ENCODE measurements around the gene MRPL37. TPM values are rescaled to one million over a fixed set of nuclear protein-coding genes. Genes with fewer than 3 reads are reported as not detected.

The MRPL37 gene
- total and polyA plus RNA-seq, 9 donors = 36.2 to 86.6 (median 47.9) TPM

DNA sequence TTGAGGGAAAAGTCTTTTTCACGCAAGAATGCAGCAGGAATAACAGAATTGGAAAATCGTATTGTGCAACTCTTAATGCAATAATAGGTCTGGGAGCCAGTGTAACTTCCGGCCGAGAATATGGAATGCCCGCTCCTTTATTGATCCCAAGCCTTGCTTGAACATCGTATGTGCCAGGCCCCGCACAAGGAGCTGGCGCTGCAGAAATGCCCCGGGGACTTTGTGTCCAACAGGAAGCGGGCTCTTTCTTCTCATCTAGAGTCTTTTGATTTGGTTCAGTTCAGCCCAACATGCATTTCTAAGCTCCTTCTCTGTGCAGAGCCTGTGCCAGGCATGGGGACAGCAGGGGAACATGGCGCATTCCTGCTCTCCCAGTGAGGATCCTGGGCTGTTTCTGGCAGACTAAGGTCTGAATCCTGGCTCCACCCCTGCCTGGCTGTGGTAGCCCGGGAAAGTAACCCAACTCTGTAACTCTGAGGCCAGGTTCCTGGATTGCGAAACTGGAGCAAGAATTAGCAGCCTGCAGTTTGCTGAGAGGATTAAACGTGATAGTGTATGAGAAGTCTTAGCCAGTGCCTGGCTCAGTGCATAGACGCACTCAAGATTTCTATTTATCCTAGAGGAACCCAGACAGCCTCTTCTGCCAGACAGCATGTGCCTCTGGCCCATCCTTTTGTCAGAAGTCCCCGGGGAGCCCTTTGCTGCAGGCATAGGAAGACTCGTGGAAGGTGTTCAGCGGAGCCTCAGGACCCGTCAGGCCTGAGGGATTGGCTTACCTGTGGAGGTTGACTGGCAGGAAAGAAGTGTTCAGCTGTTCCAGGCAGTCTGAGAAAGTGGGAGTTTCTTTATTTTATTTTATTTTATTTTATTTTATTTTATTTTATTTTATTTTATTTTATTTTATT is 46.2 kb upstream of the MRPL37 start:
- 54 to 60% (median 57%) methylated on average over 19 of the region's 19 CpGs for WGBS, 3 donors
- intact Hi-C loops (cut with DNase I) = no loop called here
- H3K27ac ChIP-seq = no peak overlapping the region

DNA sequence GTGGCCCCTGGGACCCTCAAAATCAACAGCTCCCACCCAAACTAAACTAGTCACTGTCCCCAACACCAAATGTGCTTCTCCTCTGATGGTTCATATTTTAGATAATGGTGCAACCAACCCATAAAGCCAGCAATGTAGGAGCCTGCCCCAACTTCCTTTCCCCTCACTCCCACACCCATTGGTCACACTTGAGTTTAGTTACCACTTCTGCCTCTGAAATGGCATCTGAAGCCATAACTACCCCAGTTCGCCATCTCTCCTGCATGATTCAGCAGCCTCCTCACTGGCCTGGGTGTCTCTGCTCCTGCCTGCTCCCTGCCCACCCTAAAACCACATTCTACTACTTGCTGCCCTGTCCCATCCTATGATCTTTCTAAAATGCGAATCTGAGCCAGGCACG is 43.8 kb upstream of the MRPL37 start:
- no peak overlapping the region for H3K4me3 ChIP-seq
- H3K27ac ChIP-seq = no peak overlapping the region
- no peak for DNase-seq
- no peaks in the 10 kb centered on the region for H3K9me3 ChIP-seq
- TF ChIP-seq EP300 (IDR thresholded peaks at IDR 0.05) = no peak
- TF ChIP-seq, protein P1, sequence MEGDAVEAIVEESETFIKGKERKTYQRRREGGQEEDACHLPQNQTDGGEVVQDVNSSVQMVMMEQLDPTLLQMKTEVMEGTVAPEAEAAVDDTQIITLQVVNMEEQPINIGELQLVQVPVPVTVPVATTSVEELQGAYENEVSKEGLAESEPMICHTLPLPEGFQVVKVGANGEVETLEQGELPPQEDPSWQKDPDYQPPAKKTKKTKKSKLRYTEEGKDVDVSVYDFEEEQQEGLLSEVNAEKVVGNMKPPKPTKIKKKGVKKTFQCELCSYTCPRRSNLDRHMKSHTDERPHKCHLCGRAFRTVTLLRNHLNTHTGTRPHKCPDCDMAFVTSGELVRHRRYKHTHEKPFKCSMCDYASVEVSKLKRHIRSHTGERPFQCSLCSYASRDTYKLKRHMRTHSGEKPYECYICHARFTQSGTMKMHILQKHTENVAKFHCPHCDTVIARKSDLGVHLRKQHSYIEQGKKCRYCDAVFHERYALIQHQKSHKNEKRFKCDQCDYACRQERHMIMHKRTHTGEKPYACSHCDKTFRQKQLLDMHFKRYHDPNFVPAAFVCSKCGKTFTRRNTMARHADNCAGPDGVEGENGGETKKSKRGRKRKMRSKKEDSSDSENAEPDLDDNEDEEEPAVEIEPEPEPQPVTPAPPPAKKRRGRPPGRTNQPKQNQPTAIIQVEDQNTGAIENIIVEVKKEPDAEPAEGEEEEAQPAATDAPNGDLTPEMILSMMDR (IDR thresholded peaks at IDR 0.05) = no peak
- no peak for TF ChIP-seq POLR2A (IDR thresholded peaks at IDR 0.05)
- no peaks in the 10 kb centered on the region for H3K27me3 ChIP-seq
- intact Hi-C loops (cut with DNase I) = no loop called here
- 91 to 93% (median 92%) methylated on average over 3 of the region's 3 CpGs for WGBS, 3 donors
- no peaks in the 10 kb centered on the region for H3K4me1 ChIP-seq (ENCODE audit: insufficient read depth)
- H3K36me3 ChIP-seq = no peaks in the 10 kb centered on the region

More for the DNA sequence above, 46.2 kb upstream of the MRPL37 start:
- Histone ChIP-seq H3K36me3 (no peaks in the 10 kb centered on the region), H3K4me1 (ENCODE audit: insufficient read depth) (no peaks in the 10 kb centered on the region), H3K4me3 (no peak overlapping the region), H3K27me3 (no peaks in the 10 kb centered on the region), H3K9me3 (no peaks in the 10 kb centered on the region)
- DNase-seq = peak in 4 of 5 donors; percentile 33 to 74 (median 53)
- TF ChIP-seq, protein P1 (IDR thresholded peaks at IDR 0.05) = no peak
- TF ChIP-seq POLR2A (IDR thresholded peaks at IDR 0.05) (no peak), EP300 (IDR thresholded peaks at IDR 0.05) (no peak)

DNA sequence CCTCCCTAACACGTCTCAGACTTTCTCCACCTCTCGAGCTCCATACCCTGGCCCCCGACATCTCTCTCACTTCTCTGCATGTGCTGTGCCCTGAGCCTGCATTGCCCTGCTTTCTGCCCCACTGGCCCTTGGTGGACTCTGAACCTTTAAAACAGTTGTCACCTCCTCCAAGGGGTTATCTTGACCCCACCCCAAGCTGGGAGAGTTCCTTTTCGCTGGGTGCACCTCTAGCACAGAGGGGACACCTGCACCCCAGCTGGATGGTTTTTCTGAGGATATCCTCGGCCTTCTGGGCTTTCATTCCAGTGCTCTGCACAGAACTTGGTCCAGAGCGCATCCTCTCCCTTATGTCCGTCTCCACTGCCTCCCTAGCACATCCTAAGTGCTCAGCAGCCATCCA is 43.0 kb upstream of the MRPL37 start:
- Histone ChIP-seq H3K27me3 (no peaks in the 10 kb centered on the region), H3K27ac (no peak overlapping the region), H3K9me3 (no peaks in the 10 kb centered on the region), H3K36me3 (no peaks in the 10 kb centered on the region), H3K4me1 (ENCODE audit: insufficient read depth) (no peaks in the 10 kb centered on the region), H3K4me3 (no peak overlapping the region)
- intact Hi-C loops (cut with DNase I) = no loop called here
- WGBS, 3 donors = 91 to 95% (median 94%) methylated on average over 7 of the region's 7 CpGs
- TF ChIP-seq, protein P1 (IDR thresholded peaks at IDR 0.05) = no peak
- TF ChIP-seq POLR2A (IDR thresholded peaks at IDR 0.05) (no peak), EP300 (IDR thresholded peaks at IDR 0.05) (no peak)
- DNase-seq = no peak

DNA sequence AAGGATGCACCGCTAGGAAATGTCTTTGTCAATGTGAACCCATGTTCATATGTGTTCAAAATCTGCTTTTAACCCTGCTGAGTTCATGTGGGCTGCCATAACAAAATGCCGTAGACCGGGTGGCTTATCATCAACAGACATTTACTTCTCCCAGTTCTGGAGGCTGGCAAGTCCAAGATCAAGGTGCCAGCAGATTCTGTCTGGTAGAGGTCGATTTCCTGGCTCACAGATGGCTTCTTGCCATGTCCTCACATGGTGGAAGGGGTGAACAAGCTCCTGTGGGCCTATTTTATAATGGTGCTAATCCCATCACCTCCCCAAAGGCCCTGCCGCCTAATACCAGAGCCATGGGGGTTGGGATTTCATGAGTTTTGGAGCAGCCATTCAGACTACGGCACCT is 42.6 kb upstream of the MRPL37 start:
- no peak for TF ChIP-seq EP300 (IDR thresholded peaks at IDR 0.05)
- TF ChIP-seq POLR2A (IDR thresholded peaks at IDR 0.05) = no peak
- TF ChIP-seq, protein P1 (IDR thresholded peaks at IDR 0.05) = no peak
- Histone ChIP-seq H3K9me3 (no peaks in the 10 kb centered on the region), H3K4me3 (no peak overlapping the region), H3K4me1 (ENCODE audit: insufficient read depth) (no peaks in the 10 kb centered on the region), H3K36me3 (no peaks in the 10 kb centered on the region), H3K27ac (no peak overlapping the region), H3K27me3 (no peaks in the 10 kb centered on the region)
- WGBS, 3 donors = 87 to 97% (median 87%) methylated on average over 6 of the region's 6 CpGs
- intact Hi-C loops (cut with DNase I) = no loop called here
- no peak for DNase-seq

All from ovary (tissue), 9 donors.